HEK293 (cell line): ENCODE data around the gene UBA6.

Experiments used
- ZNF169 ChIP-seq: fragments of 450-650 bp; formaldehyde crosslinking; IDR thresholded peaks from 2 replicates; pipeline ENCODE4 v1.5.1; 2016; ENCODE audit warnings: missing biosample characterization, missing genetic modification characterization
- ZNF184 ChIP-seq: fragments of 450-650 bp; IDR thresholded peaks from 2 replicates; pipeline ENCODE4 v1.5.1; 2018; ENCODE audit warnings: missing biosample characterization, mild to moderate bottlenecking, missing genetic modification characterization
- ZNF2 ChIP-seq: fragments of 450-650 bp; formaldehyde crosslinking; IDR thresholded peaks from 2 replicates; pipeline ENCODE4 v1.5.1; 2016; ENCODE audit warnings: missing biosample characterization, missing genetic modification characterization
- ZNF335 ChIP-seq: fragments of 450-650 bp; formaldehyde crosslinking; conservative IDR thresholded peaks from 2 replicates; pipeline ENCODE4 v1.5.1; 2016; ENCODE audit warnings: missing biosample characterization, missing genetic modification characterization
- TF ChIP-seq, protein P1 (sequence below): fragments of 450-650 bp; formaldehyde crosslinking; IDR thresholded peaks from 2 replicates; pipeline ENCODE4 v1.5.1; 2016; ENCODE audit warnings: missing biosample characterization, missing genetic modification characterization
- TF ChIP-seq, protein P2 (sequence below): fragments of 450-650 bp; formaldehyde crosslinking; IDR thresholded peaks from 2 replicates; pipeline ENCODE4 v1.5.1; 2017; ENCODE audit warnings: missing biosample characterization, mild to moderate bottlenecking, missing genetic modification characterization, moderate library complexity
- TF ChIP-seq, protein P3 (sequence below): fragments of 450-650 bp; formaldehyde crosslinking; IDR thresholded peaks from 2 replicates; pipeline ENCODE4 v1.5.1; 2016; ENCODE audit warnings: missing biosample characterization, missing genetic modification characterization
- TF ChIP-seq, protein P4 (sequence below): fragments of 450-650 bp; formaldehyde crosslinking; IDR thresholded peaks from 2 replicates; pipeline ENCODE4 v1.5.1; 2016; ENCODE audit warnings: missing biosample characterization, missing genetic modification characterization
- TF ChIP-seq, protein P5 (sequence below): fragments of 450-650 bp; formaldehyde crosslinking; IDR thresholded peaks from 2 replicates; pipeline ENCODE4 v1.5.1; 2016; ENCODE audit warnings: missing biosample characterization, missing genetic modification characterization, borderline replicate concordance

DNA sequence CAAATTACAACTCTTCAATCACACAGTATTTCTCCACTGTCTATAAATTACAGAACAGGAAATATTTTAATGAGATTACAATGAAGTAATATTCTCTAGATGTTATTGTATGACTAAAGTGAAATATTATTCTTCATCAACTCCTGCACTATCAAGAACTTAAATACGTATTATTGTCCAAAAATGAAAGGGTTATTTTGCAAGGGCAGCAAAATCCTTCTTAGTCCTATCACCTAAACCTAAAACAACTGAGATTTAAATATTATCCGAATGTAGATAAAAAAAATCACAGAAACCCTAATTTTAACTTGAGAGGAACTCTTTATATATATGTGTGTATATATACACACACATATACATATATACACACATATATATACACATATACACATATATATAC, 4.9 kb downstream of the UBA6 start:
- TF ChIP-seq, protein P1, sequence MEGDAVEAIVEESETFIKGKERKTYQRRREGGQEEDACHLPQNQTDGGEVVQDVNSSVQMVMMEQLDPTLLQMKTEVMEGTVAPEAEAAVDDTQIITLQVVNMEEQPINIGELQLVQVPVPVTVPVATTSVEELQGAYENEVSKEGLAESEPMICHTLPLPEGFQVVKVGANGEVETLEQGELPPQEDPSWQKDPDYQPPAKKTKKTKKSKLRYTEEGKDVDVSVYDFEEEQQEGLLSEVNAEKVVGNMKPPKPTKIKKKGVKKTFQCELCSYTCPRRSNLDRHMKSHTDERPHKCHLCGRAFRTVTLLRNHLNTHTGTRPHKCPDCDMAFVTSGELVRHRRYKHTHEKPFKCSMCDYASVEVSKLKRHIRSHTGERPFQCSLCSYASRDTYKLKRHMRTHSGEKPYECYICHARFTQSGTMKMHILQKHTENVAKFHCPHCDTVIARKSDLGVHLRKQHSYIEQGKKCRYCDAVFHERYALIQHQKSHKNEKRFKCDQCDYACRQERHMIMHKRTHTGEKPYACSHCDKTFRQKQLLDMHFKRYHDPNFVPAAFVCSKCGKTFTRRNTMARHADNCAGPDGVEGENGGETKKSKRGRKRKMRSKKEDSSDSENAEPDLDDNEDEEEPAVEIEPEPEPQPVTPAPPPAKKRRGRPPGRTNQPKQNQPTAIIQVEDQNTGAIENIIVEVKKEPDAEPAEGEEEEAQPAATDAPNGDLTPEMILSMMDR = no peak
- TF ChIP-seq, protein P2, sequence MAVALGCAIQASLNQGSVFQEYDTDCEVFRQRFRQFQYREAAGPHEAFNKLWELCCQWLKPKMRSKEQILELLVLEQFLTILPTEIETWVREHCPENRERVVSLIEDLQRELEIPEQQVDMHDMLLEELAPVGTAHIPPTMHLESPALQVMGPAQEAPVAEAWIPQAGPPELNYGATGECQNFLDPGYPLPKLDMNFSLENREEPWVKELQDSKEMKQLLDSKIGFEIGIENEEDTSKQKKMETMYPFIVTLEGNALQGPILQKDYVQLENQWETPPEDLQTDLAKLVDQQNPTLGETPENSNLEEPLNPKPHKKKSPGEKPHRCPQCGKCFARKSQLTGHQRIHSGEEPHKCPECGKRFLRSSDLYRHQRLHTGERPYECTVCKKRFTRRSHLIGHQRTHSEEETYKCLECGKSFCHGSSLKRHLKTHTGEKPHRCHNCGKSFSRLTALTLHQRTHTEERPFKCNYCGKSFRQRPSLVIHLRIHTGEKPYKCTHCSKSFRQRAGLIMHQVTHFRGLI = no peak
- TF ChIP-seq, protein P3, sequence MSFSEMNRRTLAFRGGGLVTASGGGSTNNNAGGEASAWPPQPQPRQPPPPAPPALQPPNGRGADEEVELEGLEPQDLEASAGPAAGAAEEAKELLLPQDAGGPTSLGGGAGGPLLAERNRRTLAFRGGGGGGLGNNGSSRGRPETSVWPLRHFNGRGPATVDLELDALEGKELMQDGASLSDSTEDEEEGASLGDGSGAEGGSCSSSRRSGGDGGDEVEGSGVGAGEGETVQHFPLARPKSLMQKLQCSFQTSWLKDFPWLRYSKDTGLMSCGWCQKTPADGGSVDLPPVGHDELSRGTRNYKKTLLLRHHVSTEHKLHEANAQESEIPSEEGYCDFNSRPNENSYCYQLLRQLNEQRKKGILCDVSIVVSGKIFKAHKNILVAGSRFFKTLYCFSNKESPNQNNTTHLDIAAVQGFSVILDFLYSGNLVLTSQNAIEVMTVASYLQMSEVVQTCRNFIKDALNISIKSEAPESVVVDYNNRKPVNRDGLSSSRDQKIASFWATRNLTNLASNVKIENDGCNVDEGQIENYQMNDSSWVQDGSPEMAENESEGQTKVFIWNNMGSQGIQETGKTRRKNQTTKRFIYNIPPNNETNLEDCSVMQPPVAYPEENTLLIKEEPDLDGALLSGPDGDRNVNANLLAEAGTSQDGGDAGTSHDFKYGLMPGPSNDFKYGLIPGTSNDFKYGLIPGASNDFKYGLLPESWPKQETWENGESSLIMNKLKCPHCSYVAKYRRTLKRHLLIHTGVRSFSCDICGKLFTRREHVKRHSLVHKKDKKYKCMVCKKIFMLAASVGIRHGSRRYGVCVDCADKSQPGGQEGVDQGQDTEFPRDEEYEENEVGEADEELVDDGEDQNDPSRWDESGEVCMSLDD (tag by site-specific recombination) = no peak
- TF ChIP-seq ZNF2 = no peak
- TF ChIP-seq, protein P4, sequence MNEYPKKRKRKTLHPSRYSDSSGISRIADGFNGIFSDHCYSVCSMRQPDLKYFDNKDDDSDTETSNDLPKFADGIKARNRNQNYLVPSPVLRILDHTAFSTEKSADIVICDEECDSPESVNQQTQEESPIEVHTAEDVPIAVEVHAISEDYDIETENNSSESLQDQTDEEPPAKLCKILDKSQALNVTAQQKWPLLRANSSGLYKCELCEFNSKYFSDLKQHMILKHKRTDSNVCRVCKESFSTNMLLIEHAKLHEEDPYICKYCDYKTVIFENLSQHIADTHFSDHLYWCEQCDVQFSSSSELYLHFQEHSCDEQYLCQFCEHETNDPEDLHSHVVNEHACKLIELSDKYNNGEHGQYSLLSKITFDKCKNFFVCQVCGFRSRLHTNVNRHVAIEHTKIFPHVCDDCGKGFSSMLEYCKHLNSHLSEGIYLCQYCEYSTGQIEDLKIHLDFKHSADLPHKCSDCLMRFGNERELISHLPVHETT (tag by site-specific recombination) = no peak
- no peak for TF ChIP-seq ZNF184 (tag by site-specific recombination)
- no peak for TF ChIP-seq ZNF169 (tag by site-specific recombination)
- TF ChIP-seq, protein P5, sequence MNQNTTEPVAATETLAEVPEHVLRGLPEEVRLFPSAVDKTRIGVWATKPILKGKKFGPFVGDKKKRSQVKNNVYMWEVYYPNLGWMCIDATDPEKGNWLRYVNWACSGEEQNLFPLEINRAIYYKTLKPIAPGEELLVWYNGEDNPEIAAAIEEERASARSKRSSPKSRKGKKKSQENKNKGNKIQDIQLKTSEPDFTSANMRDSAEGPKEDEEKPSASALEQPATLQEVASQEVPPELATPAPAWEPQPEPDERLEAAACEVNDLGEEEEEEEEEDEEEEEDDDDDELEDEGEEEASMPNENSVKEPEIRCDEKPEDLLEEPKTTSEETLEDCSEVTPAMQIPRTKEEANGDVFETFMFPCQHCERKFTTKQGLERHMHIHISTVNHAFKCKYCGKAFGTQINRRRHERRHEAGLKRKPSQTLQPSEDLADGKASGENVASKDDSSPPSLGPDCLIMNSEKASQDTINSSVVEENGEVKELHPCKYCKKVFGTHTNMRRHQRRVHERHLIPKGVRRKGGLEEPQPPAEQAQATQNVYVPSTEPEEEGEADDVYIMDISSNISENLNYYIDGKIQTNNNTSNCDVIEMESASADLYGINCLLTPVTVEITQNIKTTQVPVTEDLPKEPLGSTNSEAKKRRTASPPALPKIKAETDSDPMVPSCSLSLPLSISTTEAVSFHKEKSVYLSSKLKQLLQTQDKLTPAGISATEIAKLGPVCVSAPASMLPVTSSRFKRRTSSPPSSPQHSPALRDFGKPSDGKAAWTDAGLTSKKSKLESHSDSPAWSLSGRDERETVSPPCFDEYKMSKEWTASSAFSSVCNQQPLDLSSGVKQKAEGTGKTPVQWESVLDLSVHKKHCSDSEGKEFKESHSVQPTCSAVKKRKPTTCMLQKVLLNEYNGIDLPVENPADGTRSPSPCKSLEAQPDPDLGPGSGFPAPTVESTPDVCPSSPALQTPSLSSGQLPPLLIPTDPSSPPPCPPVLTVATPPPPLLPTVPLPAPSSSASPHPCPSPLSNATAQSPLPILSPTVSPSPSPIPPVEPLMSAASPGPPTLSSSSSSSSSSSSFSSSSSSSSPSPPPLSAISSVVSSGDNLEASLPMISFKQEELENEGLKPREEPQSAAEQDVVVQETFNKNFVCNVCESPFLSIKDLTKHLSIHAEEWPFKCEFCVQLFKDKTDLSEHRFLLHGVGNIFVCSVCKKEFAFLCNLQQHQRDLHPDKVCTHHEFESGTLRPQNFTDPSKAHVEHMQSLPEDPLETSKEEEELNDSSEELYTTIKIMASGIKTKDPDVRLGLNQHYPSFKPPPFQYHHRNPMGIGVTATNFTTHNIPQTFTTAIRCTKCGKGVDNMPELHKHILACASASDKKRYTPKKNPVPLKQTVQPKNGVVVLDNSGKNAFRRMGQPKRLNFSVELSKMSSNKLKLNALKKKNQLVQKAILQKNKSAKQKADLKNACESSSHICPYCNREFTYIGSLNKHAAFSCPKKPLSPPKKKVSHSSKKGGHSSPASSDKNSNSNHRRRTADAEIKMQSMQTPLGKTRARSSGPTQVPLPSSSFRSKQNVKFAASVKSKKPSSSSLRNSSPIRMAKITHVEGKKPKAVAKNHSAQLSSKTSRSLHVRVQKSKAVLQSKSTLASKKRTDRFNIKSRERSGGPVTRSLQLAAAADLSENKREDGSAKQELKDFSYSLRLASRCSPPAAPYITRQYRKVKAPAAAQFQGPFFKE = no peak
- TF ChIP-seq ZNF335 (tag by site-specific recombination) = no peak
